Endothelial cell of umbilical vein (primary cell): ENCODE results near the gene PTPN23.

ENCODE experiments used
- EZH2 ChIP-seq: IDR thresholded peaks from 2 replicates; pipeline ENCODE4 v1.6.1; 2012; ENCODE audit warnings: borderline replicate concordance, low read depth, mild to moderate bottlenecking, moderate library complexity, low read length, inconsistent platforms; ENCODE audit not compliant: severe bottlenecking
- FOS ChIP-seq: IDR thresholded peaks from 2 replicates; pipeline ENCODE4 v1.6.1; 2011; ENCODE audit warnings: mild to moderate bottlenecking, low read length, moderate library complexity, borderline replicate concordance; ENCODE audit not compliant: insufficient read depth
- JUN ChIP-seq: IDR thresholded peaks from 2 replicates; pipeline ENCODE4 v1.6.1; 2011; ENCODE audit warnings: borderline replicate concordance, low read depth; ENCODE audit not compliant: insufficient read length, insufficient read depth
- MYC ChIP-seq: IDR thresholded peaks from one replicate; pipeline ENCODE4 v1.6.1; 2011; ENCODE audit warnings: mild to moderate bottlenecking, low read depth, low read length
- POLR2A ChIP-seq: IDR thresholded peaks from 2 replicates; pipeline ENCODE4 v1.6.1; 2012; ENCODE audit warnings: low read depth, mild to moderate bottlenecking, control low read depth, low read length
- POLR2AphosphoS5 ChIP-seq: IDR thresholded peaks from 2 replicates; pipeline ENCODE4 v1.6.1; 2012; ENCODE audit warnings: low read depth, mild to moderate bottlenecking, control low read depth, low read length, moderate library complexity; ENCODE audit not compliant: insufficient read depth
- TF ChIP-seq, protein P1 (sequence below), 2 donors: IDR thresholded peaks; 1 replicate in 1 of 2; 2 replicates in 1 of 2; pipeline ENCODE4 v1.5.1; 2011; ENCODE audit warnings: low read length in 2 of 2, mild to moderate bottlenecking in 2 of 2, moderate library complexity in 2 of 2, control low read depth in 1 of 2, inconsistent platforms in 1 of 2, low read depth in 1 of 2; ENCODE audit not compliant: insufficient read depth in 1 of 2; ENCODE audit errors: extremely low read depth in 1 of 2
- TF ChIP-seq, protein P2 (sequence below): IDR thresholded peaks from 2 replicates; pipeline ENCODE4 v1.6.1; 2011; ENCODE audit not compliant: insufficient read depth, insufficient read length

DNA sequence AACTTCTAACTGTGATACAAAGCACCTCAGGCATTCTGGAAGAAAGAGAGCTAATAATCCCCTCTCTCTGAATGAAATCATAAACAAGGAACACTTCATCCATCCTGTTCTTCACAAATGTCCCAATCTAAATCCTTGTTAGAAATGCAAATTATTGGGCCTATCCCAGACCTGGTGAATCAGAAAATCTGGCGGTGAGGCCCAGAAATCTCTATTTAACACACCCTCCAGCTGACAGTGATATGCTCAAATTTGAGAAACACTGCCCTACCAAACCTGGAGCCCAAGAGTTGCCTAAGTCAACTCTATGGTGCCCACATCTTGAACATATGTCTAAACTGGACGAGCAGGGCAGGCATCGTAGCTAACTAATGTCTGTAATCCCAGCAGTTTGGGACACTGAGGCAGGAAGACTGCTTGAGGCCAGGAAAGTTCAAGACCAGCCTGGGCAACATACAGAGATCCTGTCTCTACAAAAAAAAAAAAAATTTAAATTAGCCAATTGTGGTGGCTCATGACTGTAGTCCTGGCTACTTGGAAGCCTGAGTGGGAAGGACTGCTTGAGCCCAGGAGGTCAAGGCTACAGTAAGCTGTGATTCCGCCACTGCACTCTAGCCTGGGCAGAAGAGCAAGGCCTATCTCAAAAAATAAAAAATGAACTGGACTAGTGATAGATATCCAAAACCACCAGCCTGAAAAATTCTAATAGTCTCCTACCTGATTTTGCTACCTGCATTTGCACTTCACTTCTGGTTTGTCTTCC, 71.8 kb downstream of the PTPN23 start:
- no peak for TF ChIP-seq POLR2A
- TF ChIP-seq, protein P1, sequence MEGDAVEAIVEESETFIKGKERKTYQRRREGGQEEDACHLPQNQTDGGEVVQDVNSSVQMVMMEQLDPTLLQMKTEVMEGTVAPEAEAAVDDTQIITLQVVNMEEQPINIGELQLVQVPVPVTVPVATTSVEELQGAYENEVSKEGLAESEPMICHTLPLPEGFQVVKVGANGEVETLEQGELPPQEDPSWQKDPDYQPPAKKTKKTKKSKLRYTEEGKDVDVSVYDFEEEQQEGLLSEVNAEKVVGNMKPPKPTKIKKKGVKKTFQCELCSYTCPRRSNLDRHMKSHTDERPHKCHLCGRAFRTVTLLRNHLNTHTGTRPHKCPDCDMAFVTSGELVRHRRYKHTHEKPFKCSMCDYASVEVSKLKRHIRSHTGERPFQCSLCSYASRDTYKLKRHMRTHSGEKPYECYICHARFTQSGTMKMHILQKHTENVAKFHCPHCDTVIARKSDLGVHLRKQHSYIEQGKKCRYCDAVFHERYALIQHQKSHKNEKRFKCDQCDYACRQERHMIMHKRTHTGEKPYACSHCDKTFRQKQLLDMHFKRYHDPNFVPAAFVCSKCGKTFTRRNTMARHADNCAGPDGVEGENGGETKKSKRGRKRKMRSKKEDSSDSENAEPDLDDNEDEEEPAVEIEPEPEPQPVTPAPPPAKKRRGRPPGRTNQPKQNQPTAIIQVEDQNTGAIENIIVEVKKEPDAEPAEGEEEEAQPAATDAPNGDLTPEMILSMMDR (IDR thresholded peaks at IDR 0.05; ENCODE audit: extremely low read depth in 1 of 2, insufficient read depth in 1 of 2, low read depth in 1 of 2, low read length in 2 of 2), result no peak
- no peak for TF ChIP-seq EZH2
- no peak for TF ChIP-seq POLR2AphosphoS5
- TF ChIP-seq, protein P2, sequence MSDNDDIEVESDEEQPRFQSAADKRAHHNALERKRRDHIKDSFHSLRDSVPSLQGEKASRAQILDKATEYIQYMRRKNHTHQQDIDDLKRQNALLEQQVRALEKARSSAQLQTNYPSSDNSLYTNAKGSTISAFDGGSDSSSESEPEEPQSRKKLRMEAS, result no peak
- no peak for TF ChIP-seq MYC
- TF ChIP-seq JUN, result no peak
- no peak for TF ChIP-seq FOS
